Stomach (tissue), 9 donors: ENCODE data around the gene ZNF783. TPM values are rescaled to one million over a fixed set of nuclear protein-coding genes. Genes with fewer than 3 reads are reported as not detected.
"Not testable (repeated sequence)": the region's sequence is repeated elsewhere in the genome, so short reads cannot be mapped to it uniquely, and the experiment has no call there.

ENCODE experiments used
- DNase-seq, 2 donors: peaks; one replicate each; pipeline versions ENCODE4 v3.0.0 to v3.0.0-alpha.2; 2013 to 2019
- H3K27ac ChIP-seq, 5 donors: fragments of 200-600 bp in 4 of 5; sonication (generic) in 4 of 5; one replicate each; pipeline ENCODE4 v1.5.1; 2013 to 2019; ENCODE audit warnings: mild to moderate bottlenecking in 1 of 5, moderate library complexity in 1 of 5
- H3K27me3 ChIP-seq, 3 donors: fragments of 200-600 bp; sonication (generic); one replicate each; pipeline ENCODE4 v1.5.1; 2017 to 2019; ENCODE audit warnings: mixed run types in 1 of 3
- H3K36me3 ChIP-seq, 4 donors: fragments of 200-600 bp; sonication (generic); 1 replicate in 3 of 4; 2 replicates in 1 of 4; pipeline ENCODE4 v1.5.1; 2016 to 2019
- H3K4me1 ChIP-seq, 4 donors: fragments of 200-600 bp; sonication (generic); one replicate each; pipeline ENCODE4 v1.5.1; 2016 to 2019
- H3K4me3 ChIP-seq, 4 donors: fragments of 200-600 bp; sonication (generic) in 3 of 4; one replicate each; pipeline ENCODE4 v1.5.1; 2016 to 2019; ENCODE audit warnings: mild to moderate bottlenecking in 1 of 4
- H3K9me3 ChIP-seq, 4 donors: fragments of 200-600 bp; sonication (generic); one replicate each; pipeline ENCODE4 v1.5.1; 2016 to 2019
- CTCF ChIP-seq, 7 experiments: fragments of 450-650 bp in 4 of 7; fragments of 200-600 bp in 3 of 7; sonication (generic) in 3 of 7; IDR thresholded peaks; one replicate each; pipeline ENCODE4 v1.5.1; 2016 to 2019; ENCODE audit warnings: antibody characterized with exemption in 7 of 7, control low read depth in 2 of 7, mild to moderate bottlenecking in 1 of 7
- EP300 ChIP-seq: sonication (generic); formaldehyde crosslinking; IDR thresholded peaks from one replicate; pipeline ENCODE4 v1.6.1; 2017; ENCODE audit warnings: antibody characterized with exemption
- POLR2A ChIP-seq, 4 donors: fragments of 450-650 bp; IDR thresholded peaks; one replicate each; pipeline ENCODE4 v1.6.1; 2016; ENCODE audit warnings: antibody characterized with exemption in 4 of 4, control low read depth in 2 of 4, mild to moderate bottlenecking in 1 of 4, moderate library complexity in 1 of 4
- POLR2AphosphoS5 ChIP-seq, 3 donors: sonication (generic); formaldehyde crosslinking; IDR thresholded peaks; one replicate each; pipeline ENCODE4 v1.6.1; 2016; ENCODE audit warnings: antibody characterized with exemption in 3 of 3
- WGBS, 5 donors: extraction: QIAGEN DNeasy Blood & Tissue Kit in 3 of 5; methylation state at CpG; one replicate each; pipeline versions ENCODE4 v1.1.5 to v1.1.7; 2013 to 2018; 5-methylcytosine and 5-hydroxymethylcytosine counted together
- intact Hi-C: fragments of 100-400 bp; cut with DNase I; formaldehyde crosslinking; loops from one replicate; pipeline ENCODE4 v1.15.1; 2023; ENCODE audit warnings: low total_unique reads
- polyA plus RNA-seq, 3 donors: library from polyadenylated mRNA; stranded (reverse); fragments of 200-250 nt; gene quantifications; one replicate each; pipeline ENCODE4 v1.2.3, GENCODE V29; 2013
- total RNA-seq, 5 donors: library from RNA; depleted of rRNA; stranded (reverse); fragments of >200 nt; gene quantifications; one replicate each; pipeline versions ENCODE4 v1.1.0 to v1.2.3, GENCODE V29; 2014 to 2016
- donor health status: healthy with polysubstance abuse.
- donor health status: Bipolar disorder and iron deficiency.
- donor health status: healthy.

ZNF783 gene
- total and polyA plus RNA-seq, 8 donors = 3.7 to 31.2 (median 9.5) TPM

GRCh38 chr7:149320313-149321124 is 58.5 kb downstream of the ZNF783 start:
- peaks cover 0 to 3% (median 2%) of the 10 kb centered on the region in 4 donors for H3K4me1 ChIP-seq
- intact Hi-C loops = no loop called here
- H3K9me3 ChIP-seq = no peaks in the 10 kb centered on the region
- H3K27me3 ChIP-seq = peaks cover 0 to 16% (median 9%) of the 10 kb centered on the region in 3 donors
- TF ChIP-seq CTCF (IDR thresholded peaks at IDR 0.05) (no peak), POLR2A (IDR thresholded peaks at IDR 0.05) (no peak), POLR2AphosphoS5 (IDR thresholded peaks at IDR 0.05) (no peak), EP300 (no peak)
- H3K4me3 ChIP-seq = no peak overlapping the region
- DNase-seq = no peak
- H3K36me3 ChIP-seq = no peaks in the 10 kb centered on the region
- 48 to 62% (median 54%) methylated on average over 13 of the region's 13 CpGs for WGBS, 5 donors
- no peak overlapping the region for H3K27ac ChIP-seq

- H3K27ac ChIP-seq, DNase-seq, H3K36me3 ChIP-seq, H3K9me3 ChIP-seq, intact Hi-C loops, H3K4me1 ChIP-seq: not testable (repeated sequence)
- Histone ChIP-seq H3K27me3 (peaks cover 0 to 16% (median 9%) of the 10 kb centered on the region in 3 donors), H3K4me3 (peak overlapping the region; percentile 15 to 37 (median 36))
- WGBS, 5 donors = 51 to 65% (median 54%) methylated on average over 14 of the region's 14 CpGs
Observed at GRCh38 chr7:149321125-149321905, 59.3 kb downstream of the ZNF783 start.

GRCh38 chr7:149321978-149322541 is 60.1 kb downstream of the ZNF783 start:
- Histone ChIP-seq H3K4me3 (peak overlapping the region; percentile 15 to 37 (median 36)), H3K4me1 (peaks cover 0 to 3% (median 2%) of the 10 kb centered on the region in 4 donors), H3K27ac (no peak overlapping the region), H3K36me3 (no peaks in the 10 kb centered on the region), H3K27me3 (peaks cover 0 to 16% (median 9%) of the 10 kb centered on the region in 3 donors), H3K9me3 (no peaks in the 10 kb centered on the region)
- no peak for TF ChIP-seq EP300
- TF ChIP-seq CTCF (IDR thresholded peaks at IDR 0.05) = no peak
- no peak for TF ChIP-seq POLR2A (IDR thresholded peaks at IDR 0.05)
- DNase-seq = no peak
- WGBS, 5 donors = 29 to 54% (median 49%) methylated on average over 5 of the region's 5 CpGs
- intact Hi-C loops = no loop called here

DNA sequence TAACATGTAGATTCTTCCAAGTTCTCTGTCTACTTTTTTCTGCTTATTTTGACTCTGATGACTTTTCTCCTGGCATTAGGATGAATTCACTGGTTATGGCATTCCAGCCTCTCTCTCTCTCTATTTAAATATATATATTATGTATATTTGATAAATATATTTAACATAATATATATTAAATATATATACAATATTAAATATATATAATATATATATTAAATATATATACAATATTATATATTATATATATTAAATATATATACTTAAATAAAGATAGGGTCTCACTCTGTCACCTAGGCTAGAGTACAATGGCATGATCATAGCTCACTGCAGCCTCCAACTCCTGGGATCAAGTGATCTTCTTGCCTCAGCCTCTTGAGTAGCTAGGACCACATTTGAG is 60.7 kb downstream of the ZNF783 start:
- DNase-seq = no peak
- H3K4me1 ChIP-seq = peaks cover 0 to 3% (median 2%) of the 10 kb centered on the region in 4 donors
- no peaks in the 10 kb centered on the region for H3K36me3 ChIP-seq
- H3K27me3 ChIP-seq = peaks cover 0 to 16% (median 9%) of the 10 kb centered on the region in 3 donors
- intact Hi-C loops = no loop called here
- TF ChIP-seq POLR2A (IDR thresholded peaks at IDR 0.05) (no peak), EP300 (no peak), CTCF (IDR thresholded peaks at IDR 0.05) (no peak), POLR2AphosphoS5 (IDR thresholded peaks at IDR 0.05) (no peak)
- no peak overlapping the region for H3K27ac ChIP-seq
- H3K4me3 ChIP-seq = no peak overlapping the region
- no peaks in the 10 kb centered on the region for H3K9me3 ChIP-seq
